GM19468 (cell line): ENCODE results near the gene CAMK1D.
A peak's percentile ranks its signal among the peaks of the same experiment; 100 is the strongest.

Experiments
- ATAC-seq: cut with Tn5 transposase; IDR thresholded peaks from one replicate; pipeline ENCODE4 v1.9.1; 2021; ENCODE audit warnings: mild to moderate bottlenecking, moderate library complexity, moderate number of reproducible peaks; ENCODE audit not compliant: unreplicated experiment; ENCODE audit errors: extremely low read depth

Gene CAMK1D

DNA sequence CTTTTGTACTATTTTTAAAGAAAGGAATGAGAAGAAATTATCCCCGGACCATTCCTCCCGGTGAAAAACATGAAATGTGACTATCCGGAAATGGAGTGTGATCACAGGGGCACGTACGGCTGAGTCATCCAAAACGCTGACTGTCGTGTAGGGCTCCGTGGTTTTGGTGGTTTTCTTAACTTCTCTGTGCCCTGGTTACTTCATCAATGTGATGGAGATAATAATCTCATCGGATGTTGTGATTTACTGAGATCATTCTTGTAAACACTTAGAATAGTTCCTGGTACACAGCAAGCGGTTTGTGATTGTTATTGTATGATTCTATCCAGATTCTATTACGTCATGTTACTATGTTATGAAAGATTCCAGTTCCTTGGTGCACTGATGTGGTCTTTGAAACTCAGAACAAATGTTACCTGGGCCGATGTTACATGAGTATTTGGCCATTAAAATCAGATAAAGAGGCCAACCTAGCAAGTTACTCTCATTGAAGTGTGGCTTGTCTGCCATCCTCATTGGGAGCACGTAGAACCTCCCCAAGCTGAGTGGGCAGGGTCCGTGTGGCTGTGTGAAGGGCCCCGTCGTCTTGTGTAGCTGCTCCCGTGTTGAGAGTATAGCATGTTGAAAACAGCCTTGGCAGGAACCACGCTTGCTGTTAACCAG is 99.5 kb downstream of the CAMK1D start:
- peak; percentile 83 for ATAC-seq

- ATAC-seq = no peak
These were observed 106.0 kb downstream of the CAMK1D start for GRCh38 chr10:12455318-12455717.

GRCh38 chr10:12455766-12456165 is 106.4 kb downstream of the CAMK1D start:
- no peak for ATAC-seq

DNA sequence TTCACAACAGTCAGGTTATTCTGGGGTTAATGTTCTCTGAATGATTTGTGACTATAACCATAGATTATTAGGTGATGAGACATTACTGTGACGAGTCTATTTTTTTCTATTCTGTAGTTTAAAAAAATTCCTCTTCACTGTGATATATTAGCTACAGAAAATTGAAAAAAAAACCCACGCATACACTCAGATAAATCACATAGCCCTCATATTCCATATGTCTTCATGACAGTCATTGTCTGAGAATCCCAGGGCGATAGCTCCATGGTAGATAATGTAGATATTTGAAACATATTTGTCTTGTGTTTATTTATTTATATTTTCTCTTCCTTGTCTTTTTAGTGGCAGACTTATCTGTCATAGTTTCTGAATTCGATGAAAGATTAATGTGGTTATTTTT is 110.0 kb downstream of the CAMK1D start:
- ATAC-seq = no peak

- ATAC-seq = no peak
These were observed 110.4 kb downstream of the CAMK1D start for GRCh38 chr10:12459762-12460161.

DNA sequence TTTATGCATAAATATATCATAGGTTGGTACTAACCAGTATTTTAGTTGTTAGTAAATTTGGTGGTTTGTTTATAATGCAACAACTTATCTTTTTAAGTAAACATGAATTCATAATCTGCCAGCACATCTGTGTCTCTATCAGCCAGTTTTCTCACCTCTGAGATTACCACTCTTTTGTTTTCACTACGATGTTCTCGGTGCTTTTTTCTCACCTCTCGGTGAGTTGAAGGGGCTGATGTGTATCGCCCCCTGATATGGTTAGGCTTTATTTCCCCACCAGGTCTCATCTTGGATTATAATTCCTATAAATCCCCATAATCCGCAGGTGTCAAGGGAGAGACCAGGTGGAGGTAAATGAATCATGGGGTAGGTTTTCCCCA is 114.1 kb downstream of the CAMK1D start:
- no peak for ATAC-seq

- ATAC-seq = no peak
These were observed 116.2 kb downstream of the CAMK1D start for GRCh38 chr10:12465385-12466136.

DNA sequence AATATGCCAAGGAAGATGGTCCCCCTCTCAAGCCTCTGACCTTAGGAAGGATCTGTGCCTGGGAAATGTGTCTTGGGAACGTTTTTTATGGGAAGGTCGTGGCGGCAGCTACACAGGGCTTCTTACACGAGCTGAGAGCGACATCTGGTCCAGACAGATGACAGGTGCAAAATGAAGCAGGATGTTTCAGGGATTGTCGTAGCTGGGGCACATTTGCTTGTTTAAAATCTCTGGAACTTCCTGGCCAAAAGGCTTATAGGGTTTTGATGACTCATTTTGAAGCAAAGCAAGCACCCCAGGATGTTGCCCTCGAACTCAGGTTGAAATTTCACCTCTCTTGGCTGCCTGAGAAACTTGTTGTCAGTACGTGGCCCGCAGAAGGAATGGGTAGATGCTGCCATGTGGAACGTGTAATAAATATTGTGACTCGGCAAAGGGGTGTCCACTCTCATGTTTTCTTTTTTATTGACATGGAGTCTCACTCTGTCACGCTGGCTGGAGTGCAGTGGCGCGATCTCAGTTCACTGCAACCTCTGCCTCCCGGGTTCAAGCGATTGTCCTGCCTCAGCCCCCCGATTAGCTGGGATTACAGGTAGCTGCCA is 117.5 kb downstream of the CAMK1D start:
- ATAC-seq = no peak

DNA sequence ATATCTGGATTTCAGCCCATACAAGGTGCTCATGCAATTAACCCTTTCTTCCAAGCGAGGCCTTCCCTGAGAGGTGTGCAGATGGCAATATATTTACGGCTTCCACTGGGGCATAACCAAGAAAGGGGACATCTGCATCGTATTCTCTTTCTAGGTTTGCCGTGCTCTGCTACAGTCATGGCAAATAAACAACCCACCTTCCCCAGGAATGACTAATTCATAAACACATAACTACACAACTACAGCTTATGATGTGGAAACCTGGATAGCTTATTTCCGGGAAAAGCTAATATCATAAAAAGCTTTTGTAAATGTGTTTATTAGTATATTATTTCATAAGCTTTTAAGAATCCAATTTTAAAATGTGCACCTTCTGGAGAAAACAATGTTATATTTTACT is 120.0 kb downstream of the CAMK1D start:
- ATAC-seq = no peak

GRCh38 chr10:12470719-12471118 is 121.4 kb downstream of the CAMK1D start:
- no peak for ATAC-seq

- ATAC-seq = no peak
These were observed 121.8 kb downstream of the CAMK1D start for GRCh38 chr10:12471135-12471534.

GRCh38 chr10:12473491-12473890 is 124.1 kb downstream of the CAMK1D start:
- no peak for ATAC-seq

DNA sequence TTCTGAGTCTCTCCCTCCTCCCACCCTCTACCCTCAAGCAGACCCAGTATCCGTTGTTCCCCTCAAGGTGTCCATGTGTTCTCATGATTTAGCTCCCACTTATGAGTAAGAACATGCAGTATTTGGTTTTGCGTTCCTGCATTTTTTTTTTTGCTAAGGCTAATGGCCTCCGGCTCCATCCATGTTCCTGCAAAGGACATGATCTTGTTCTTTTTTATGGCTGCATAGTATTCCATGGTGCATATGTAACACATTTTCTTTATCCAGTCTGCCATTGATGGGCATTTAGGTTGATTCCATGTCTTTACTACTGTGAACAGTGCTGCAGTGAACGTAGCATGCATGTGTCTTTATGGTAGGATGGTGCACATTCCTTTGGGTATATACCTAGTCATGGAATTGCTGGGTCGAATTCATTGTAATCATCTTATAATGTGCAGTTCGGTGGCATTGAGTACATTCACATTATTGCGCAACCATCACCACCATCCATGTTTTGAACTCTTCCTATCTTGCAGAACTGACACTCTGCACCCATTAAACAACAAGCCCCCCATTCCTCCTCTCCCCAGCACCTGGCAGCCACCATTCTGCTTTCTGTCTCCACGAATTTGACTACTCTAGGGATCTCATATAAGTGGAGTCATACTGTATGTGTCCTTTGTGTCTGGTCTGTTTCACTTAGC is 125.5 kb downstream of the CAMK1D start:
- no peak for ATAC-seq

DNA sequence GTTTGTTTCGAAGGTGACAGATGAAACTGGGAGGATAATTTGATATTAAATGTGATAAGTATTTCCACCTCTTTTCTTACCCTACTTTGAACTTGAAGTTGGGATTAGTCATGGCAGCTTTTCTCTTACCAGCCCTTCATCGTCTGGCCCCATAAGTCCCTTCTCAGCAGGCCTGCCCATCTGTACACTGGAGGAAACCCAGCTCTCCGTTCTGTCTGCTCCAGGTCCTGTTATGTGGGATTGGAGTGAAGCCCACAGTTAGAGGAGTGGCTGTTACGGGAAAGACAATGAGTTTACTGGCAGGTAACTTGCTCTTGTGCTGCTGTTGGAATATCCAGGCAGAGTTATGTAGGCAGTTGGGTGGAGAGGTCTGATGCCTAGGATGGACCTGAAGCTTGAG is 127.3 kb downstream of the CAMK1D start:
- ATAC-seq = no peak

- no peak for ATAC-seq
These were observed 130.1 kb downstream of the CAMK1D start for GRCh38 chr10:12479437-12479844.

GRCh38 chr10:12479924-12480323 is 130.6 kb downstream of the CAMK1D start:
- no peak for ATAC-seq

- ATAC-seq = no peak
These were observed 131.1 kb downstream of the CAMK1D start for GRCh38 chr10:12480440-12480839.

DNA sequence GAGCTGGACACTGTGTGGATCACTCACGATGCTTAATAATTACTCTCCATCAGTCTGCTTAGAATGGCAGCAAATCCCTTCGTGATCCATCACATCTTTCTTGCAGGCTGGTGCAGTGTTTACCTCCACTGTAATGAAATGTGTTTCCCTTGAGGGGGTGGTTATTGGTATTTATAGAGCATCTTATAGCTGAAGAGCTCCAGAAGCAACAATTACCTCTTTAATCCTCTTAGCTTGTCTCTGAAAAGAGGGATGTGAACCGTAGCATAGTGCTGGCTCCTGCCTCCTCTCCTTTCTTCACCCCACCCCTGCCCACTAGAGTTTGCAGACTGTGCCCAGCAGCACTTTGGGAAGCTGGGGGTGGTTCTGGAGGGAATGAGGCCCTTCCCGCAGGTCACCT is 132.6 kb downstream of the CAMK1D start:
- ATAC-seq = no peak

- no peak for ATAC-seq
These were observed 133.2 kb downstream of the CAMK1D start for GRCh38 chr10:12482587-12482986.

GRCh38 chr10:12484002-12484918 is 134.9 kb downstream of the CAMK1D start:
- no peak for ATAC-seq
